GM19351 (cell line): ENCODE measurements around the gene RGS11.

Experiments used
- ATAC-seq: cut with Tn5 transposase; IDR thresholded peaks from one replicate; pipeline ENCODE4 v1.9.1; 2021; ENCODE audit warnings: mild to moderate bottlenecking, moderate library complexity; ENCODE audit not compliant: unreplicated experiment

The RGS11 gene

DNA sequence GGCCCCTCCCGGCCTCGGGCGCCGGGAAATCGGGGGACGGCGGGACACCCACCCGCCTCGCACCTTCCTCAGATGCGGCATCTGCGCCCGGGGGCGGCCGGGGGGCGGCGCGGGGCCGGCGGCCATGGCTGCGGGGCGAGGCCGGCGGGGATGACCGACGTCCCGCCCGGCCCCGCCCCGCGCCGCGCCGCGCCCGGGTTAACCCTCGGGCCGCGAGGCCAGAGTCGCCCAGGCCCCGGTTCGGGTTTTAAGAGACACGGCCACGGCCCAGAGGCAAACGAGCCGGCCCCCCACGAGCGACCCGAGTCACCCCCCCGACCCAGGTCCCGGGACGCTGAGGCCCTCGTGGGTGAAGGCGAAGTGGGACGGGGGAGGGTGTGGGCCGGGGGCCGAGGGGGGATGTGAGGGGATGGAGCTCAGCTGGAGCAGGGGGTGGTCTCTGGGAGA lies at the start of gene RGS11:
RGS11 (minus strand) TSS at position 159 of the 447 bp plus-strand sequence; CDS start at position 126, 33 bp downstream.
- no peak for ATAC-seq

DNA sequence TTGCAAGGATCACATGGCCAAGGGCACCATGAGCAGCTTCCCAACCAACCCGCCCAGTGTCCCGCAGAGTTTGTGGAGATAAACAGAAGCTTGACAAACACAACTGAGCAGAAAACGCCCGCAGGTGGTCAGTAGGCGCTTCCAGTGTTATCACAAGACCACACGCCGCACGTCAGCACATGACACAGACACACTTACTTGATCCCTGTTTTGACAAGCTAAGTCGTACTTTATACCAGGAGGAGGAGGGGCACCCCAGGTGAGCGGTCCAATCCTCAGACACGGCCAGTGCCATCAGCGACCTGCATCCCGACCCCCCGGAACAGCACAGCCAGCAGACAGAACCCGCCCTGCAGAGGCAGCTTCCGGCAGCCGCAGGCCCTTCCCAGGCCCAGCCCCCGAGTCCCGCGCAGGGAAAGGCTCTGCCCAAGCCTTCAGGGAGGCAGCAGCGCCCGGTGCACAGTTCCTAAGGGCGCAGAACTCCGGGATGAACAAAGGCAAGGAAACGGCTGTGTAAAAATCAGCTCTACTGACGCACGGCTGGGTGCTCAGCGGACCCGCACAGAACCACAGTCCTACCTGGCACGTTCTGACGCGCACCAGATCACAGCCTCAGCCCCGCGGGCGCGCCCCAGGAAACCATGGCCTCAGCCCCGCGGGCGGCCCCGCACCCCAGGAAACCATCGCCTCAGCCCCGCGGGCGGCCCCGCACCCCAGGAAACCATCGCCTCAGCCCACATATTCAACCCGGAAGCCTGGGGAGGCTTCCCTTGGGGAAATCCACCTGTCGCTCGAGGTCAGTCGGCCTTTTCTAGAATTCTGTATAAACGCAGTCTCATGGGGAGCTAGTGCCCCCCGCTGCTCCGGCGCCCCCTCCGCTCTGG lies 48.9 kb upstream of the RGS11 start:
- no peak for ATAC-seq

- no peak for ATAC-seq
Observed at GRCh38 chr16:324201-324450, 48.4 kb upstream of the RGS11 start.

GRCh38 chr16:322476-323143 lies 46.9 kb upstream of the RGS11 start:
- no peak for ATAC-seq

- ATAC-seq: no peak
Observed at GRCh38 chr16:321532-321931, 45.8 kb upstream of the RGS11 start.

- no peak for ATAC-seq
Observed at GRCh38 chr16:320206-320605, 44.5 kb upstream of the RGS11 start.

DNA sequence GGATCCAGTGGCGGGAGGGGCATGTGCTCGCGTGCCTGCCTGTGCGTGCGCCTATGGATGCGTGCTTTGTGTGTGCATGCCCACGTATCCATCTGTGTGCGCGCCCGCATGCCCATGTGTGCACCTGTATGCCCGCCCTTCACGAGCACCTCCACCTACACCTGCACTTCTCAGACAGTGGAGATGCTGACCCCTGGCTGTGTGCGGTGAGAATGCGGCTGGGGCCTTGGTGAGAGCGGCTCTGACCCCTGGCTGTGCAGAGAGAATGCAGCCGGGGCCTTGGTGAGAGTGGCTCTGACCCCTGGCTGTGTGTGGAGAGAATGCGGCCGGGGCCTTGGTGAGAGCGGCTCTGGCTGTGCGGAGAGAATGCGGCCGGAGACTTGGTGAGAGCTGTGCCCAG lies 42.9 kb upstream of the RGS11 start:
- ATAC-seq: no peak

- no peak for ATAC-seq
Observed at GRCh38 chr16:317583-317982, 41.8 kb upstream of the RGS11 start.

- no peak for ATAC-seq
Observed at GRCh38 chr16:316741-317464, 41.2 kb upstream of the RGS11 start.

DNA sequence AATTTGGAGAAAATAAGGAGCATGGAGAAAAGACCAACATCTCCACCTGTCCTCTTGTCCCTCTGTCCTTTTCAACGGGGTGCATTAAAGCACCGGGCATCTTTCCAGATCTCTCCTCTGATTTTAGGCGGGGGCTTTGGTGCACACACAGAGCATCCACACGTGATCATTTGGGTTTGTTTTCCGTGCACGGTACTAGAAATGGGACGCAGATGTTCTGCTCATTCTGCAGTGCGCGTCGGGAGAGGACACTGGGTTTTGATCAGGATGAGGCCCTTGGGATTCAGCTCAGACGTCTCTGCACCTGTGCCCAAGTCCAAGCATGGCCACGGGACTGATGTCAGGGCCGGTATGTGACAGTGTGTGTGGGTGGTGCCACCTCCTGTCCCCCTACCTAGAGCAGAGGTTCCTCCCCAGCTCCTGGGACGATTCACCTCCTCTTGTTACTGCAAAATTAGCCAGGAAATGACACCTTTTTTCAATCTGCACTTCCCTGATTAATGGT lies 39.1 kb upstream of the RGS11 start:
- ATAC-seq: no peak

GRCh38 chr16:314351-314750 lies 38.6 kb upstream of the RGS11 start:
- no peak for ATAC-seq

DNA sequence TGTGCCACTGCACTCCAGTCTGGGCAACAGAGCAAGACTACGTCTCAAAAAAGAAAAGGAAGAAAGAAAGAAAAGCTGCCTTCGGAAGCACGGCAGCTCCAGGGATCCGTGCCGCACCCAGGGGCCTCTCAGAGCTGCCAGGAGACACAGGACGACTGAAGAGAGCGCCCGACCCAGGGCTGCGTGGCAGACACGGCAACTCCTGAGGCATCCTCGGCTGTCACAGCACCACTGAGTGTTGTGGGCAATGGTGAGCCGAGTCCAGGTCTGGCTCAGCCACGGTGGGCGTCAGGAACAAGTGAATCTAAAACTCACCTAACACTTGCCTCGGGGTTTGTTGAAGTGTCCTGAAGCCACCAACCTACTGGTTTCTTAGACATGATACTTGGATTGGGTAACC lies 36.0 kb upstream of the RGS11 start:
- no peak for ATAC-seq

DNA sequence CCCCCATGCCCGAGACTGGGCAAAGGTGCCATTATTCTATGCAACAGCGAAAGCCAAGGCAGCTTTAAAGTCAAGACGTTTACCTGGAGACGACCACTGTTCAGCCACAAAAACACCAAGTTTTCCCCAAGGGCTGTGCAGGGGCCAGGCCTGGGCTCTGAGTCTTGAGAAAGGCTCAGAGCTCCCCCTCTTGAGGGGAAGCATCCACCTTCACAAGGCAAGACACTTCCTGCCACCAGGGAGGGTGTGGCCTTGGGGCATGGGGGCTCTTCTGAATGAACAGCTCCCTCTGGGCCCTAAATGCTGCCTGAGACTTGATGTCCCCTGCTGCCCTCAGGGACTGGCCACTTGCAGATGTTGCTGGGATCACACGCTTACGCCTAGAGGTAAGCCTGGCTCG lies 33.7 kb upstream of the RGS11 start:
- no peak for ATAC-seq

- ATAC-seq: no peak
Observed at GRCh38 chr16:307691-308312, 32.1 kb upstream of the RGS11 start.

DNA sequence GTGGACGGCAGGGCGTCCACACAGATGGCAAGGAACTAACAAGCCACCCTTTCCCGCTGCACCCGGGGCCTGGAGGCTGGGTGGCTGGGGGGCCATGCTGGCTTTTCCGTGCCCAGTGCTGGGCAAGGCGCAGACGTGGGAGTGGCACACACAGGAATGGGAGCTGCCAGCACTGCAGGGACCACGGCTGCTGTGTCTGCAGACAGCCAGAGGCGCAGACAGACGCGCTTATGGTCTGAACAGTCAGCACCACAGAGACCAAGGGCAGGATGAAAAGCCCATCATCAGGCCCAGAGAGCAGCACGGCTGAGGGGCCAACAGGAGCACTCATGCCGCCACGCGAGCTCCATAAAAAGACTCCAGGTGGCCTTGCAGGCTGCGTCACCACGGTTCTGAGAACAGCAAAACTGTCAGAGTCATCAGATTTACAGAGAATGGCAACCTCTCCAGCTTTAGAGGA lies 31.2 kb upstream of the RGS11 start:
- ATAC-seq: no peak

GRCh38 chr16:305916-306626 lies 30.3 kb upstream of the RGS11 start:
- ATAC-seq: no peak

- no peak for ATAC-seq
Observed at GRCh38 chr16:303760-304505, 28.2 kb upstream of the RGS11 start.

- no peak for ATAC-seq
Observed at GRCh38 chr16:301950-302349, 26.2 kb upstream of the RGS11 start.

DNA sequence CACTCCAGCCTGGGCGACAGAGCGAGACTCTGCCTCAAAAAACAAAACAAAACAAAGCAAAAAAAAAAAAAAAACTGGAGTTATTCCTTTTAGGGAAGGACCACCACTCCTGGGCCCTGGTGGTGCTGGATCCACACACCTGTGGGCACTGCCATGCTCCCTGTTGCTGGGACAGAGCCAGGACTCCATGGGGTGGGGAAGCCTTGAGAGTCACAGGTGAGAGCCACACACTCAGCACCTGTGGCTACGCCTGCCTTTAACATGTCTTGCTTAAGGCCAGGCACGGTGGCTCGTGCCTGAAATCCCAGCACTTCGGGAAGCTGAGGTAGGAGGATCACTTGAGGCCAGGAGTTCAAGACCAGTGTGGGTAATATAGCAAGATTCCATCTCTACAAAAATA lies 25.5 kb upstream of the RGS11 start:
- ATAC-seq: no peak

- ATAC-seq: no peak
Observed at GRCh38 chr16:297832-298231, 22.1 kb upstream of the RGS11 start.
